Nephron (organoid): ENCODE data around the gene PGAM4.
A peak's percentile ranks its signal among the peaks of the same experiment; 100 is the strongest.

Source experiments
- H3K27ac Mint-ChIP-seq, 3 experiments: 2 replicates each; pipeline ENCODE4 v1.8.0; 2020; ENCODE audit warnings: mixed read lengths in 3 of 3, mild to moderate bottlenecking in 2 of 3, moderate library complexity in 1 of 3
- H3K27me3 Mint-ChIP-seq: 2 replicates; pipeline ENCODE4 v1.8.0; 2021; ENCODE audit warnings: low read depth, mild to moderate bottlenecking, moderate library complexity, mixed read lengths
- H3K36me3 Mint-ChIP-seq: 2 replicates; pipeline ENCODE4 v1.8.0; 2020; ENCODE audit warnings: low read depth, mixed read lengths
- H3K4me1 Mint-ChIP-seq: 2 replicates; pipeline ENCODE4 v1.8.0; 2020; ENCODE audit warnings: mixed read lengths
- H3K4me3 Mint-ChIP-seq, 3 experiments: 2 replicates each; pipeline ENCODE4 v1.8.0; 2020; ENCODE audit warnings: mild to moderate bottlenecking in 3 of 3, mixed read lengths in 3 of 3, moderate library complexity in 2 of 3
- H3K9me3 Mint-ChIP-seq: 2 replicates; pipeline ENCODE4 v1.8.0; 2020; ENCODE audit warnings: mixed read lengths
- TF ChIP-seq, protein P1 (sequence below), 3 experiments: fragments of 200-600 bp; sonication (generic); IDR thresholded peaks; one replicate each; pipeline ENCODE4 v1.5.0; 2021; ENCODE audit warnings: antibody characterized with exemption in 3 of 3; ENCODE audit not compliant: unreplicated experiment in 3 of 3

Gene PGAM4

DNA sequence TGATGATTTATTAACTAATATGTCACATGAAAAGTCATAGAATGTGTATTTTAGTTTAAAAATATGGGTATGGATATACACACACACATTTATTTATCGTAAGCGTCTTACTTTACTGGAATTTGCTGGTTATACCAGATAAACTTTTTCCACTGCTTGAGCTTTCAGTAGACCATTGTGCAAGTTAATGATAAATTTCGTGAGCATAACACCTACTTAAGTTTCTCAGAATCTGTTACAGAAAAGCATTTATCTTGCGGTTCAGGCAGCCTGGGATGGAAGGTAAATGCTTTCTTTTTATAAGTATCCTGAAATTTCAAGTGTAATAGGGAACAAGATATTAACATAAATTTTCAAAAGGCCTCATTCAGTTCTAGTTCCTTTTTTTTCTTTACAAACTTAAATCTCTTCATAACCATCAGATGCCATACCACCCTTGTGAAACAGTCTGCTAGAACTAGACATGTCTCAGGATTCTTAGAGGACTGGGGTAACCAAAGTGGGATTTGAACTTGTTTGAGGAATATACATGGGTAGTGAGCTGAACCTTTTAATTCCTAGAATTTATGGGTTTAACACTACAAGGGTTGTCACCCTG lies 31.3 kb downstream of the PGAM4 start:
- Mint-ChIP-seq H3K27me3 (no peaks in the 10 kb centered on the region), H3K36me3 (no peaks in the 10 kb centered on the region), H3K9me3 (no peaks in the 10 kb centered on the region), H3K4me3 (no peak overlapping the region), H3K27ac (peak overlapping the region in 1 of 3 experiments; percentile 35), H3K4me1 (no peaks in the 10 kb centered on the region)
- TF ChIP-seq, protein P1, sequence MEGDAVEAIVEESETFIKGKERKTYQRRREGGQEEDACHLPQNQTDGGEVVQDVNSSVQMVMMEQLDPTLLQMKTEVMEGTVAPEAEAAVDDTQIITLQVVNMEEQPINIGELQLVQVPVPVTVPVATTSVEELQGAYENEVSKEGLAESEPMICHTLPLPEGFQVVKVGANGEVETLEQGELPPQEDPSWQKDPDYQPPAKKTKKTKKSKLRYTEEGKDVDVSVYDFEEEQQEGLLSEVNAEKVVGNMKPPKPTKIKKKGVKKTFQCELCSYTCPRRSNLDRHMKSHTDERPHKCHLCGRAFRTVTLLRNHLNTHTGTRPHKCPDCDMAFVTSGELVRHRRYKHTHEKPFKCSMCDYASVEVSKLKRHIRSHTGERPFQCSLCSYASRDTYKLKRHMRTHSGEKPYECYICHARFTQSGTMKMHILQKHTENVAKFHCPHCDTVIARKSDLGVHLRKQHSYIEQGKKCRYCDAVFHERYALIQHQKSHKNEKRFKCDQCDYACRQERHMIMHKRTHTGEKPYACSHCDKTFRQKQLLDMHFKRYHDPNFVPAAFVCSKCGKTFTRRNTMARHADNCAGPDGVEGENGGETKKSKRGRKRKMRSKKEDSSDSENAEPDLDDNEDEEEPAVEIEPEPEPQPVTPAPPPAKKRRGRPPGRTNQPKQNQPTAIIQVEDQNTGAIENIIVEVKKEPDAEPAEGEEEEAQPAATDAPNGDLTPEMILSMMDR (IDR thresholded peaks at IDR 0.05; ENCODE audit: unreplicated experiment in 3 of 3) = no peak

DNA sequence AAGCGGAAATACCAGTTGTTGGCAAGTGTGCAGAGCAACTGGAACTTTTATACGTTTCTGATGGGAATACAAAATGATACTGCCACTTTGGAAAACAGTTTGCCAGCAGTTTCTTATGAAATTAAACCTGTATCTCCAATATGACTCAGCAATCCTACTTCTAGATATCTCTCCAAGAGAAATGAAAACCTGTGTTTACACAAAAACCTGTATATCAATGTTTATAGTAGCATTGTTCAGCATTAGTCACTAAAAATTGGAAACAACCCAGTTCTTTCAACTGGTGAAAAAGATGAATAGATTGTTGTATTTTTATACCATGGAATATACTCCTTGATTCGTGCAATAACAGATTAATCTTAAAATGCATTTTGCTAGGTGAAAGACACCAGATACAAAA lies 32.1 kb downstream of the PGAM4 start:
- H3K4me1 Mint-ChIP-seq = no peaks in the 10 kb centered on the region
- H3K27ac Mint-ChIP-seq = no peak overlapping the region
- H3K27me3 Mint-ChIP-seq = no peaks in the 10 kb centered on the region
- TF ChIP-seq, protein P1 (IDR thresholded peaks at IDR 0.05; ENCODE audit: unreplicated experiment in 3 of 3) = no peak
- no peaks in the 10 kb centered on the region for H3K9me3 Mint-ChIP-seq
- no peak overlapping the region for H3K4me3 Mint-ChIP-seq
- peaks cover 5% of the 10 kb centered on the region for H3K36me3 Mint-ChIP-seq

DNA sequence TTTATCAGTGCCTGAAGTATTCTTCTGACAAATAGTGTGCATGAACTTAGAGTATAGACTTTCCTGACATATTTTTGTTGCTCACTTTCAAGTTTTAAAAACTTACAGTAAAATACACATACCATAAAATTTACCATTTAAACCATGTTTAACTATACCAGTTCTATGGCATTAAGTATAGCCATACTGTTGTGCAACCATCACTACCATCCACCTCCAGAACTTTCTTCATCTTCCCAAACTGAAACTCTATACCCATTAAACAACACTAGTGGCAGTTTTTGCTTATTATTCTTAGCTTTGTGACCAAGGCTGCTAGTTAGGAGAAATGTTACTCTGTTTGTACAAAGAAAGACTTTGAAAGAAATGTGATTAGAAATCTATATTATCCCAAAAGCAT lies 33.1 kb downstream of the PGAM4 start:
- no peaks in the 10 kb centered on the region for H3K4me1 Mint-ChIP-seq
- H3K4me3 Mint-ChIP-seq = no peak overlapping the region
- peaks cover 5% of the 10 kb centered on the region for H3K36me3 Mint-ChIP-seq
- TF ChIP-seq, protein P1 (IDR thresholded peaks at IDR 0.05; ENCODE audit: unreplicated experiment in 3 of 3) = no peak
- no peaks in the 10 kb centered on the region for H3K9me3 Mint-ChIP-seq
- no peaks in the 10 kb centered on the region for H3K27me3 Mint-ChIP-seq
- peak overlapping the region in 1 of 3 experiments; percentile 77 for H3K27ac Mint-ChIP-seq

- H3K4me3 Mint-ChIP-seq = no peak overlapping the region
- H3K36me3 Mint-ChIP-seq = peaks cover 7% of the 10 kb centered on the region
- TF ChIP-seq, protein P1 (IDR thresholded peaks at IDR 0.05; ENCODE audit: unreplicated experiment in 3 of 3) = no peak
- H3K27me3 Mint-ChIP-seq = no peaks in the 10 kb centered on the region
- H3K27ac Mint-ChIP-seq = peak overlapping the region in 1 of 3 experiments; percentile 77
- H3K4me1 Mint-ChIP-seq = no peaks in the 10 kb centered on the region
- H3K9me3 Mint-ChIP-seq = peaks cover 2% of the 10 kb centered on the region
Observed at GRCh38 chrX:77935886-77936285, 33.6 kb downstream of the PGAM4 start.

GRCh38 chrX:77930581-77930980 lies 38.9 kb downstream of the PGAM4 start:
- Mint-ChIP-seq H3K4me3 (no peak overlapping the region), H3K36me3 (peaks cover 15% of the 10 kb centered on the region), H3K9me3 (peaks cover 13% of the 10 kb centered on the region), H3K4me1 (no peaks in the 10 kb centered on the region), H3K27me3 (no peaks in the 10 kb centered on the region), H3K27ac (no peak overlapping the region)
- TF ChIP-seq, protein P1 (IDR thresholded peaks at IDR 0.05; ENCODE audit: unreplicated experiment in 3 of 3) = no peak

- Mint-ChIP-seq H3K27ac (no peak overlapping the region), H3K36me3 (peaks cover 7% of the 10 kb centered on the region), H3K4me1 (no peaks in the 10 kb centered on the region), H3K27me3 (no peaks in the 10 kb centered on the region), H3K4me3 (no peak overlapping the region), H3K9me3 (peaks cover 15% of the 10 kb centered on the region)
- TF ChIP-seq, protein P1 (IDR thresholded peaks at IDR 0.05; ENCODE audit: unreplicated experiment in 3 of 3) = no peak
Observed at GRCh38 chrX:77925764-77926163, 43.7 kb downstream of the PGAM4 start.
